ENCODE data around the gene MKNK1. TPM values are rescaled to one million over a fixed set of nuclear protein-coding genes. Genes with fewer than 3 reads are reported as not detected.
A peak's percentile ranks its signal among the peaks of the same experiment; 100 is the strongest.

Gene MKNK1
- total RNA-seq, 1 donor from 2014 or later = 61.1 TPM

DNA sequence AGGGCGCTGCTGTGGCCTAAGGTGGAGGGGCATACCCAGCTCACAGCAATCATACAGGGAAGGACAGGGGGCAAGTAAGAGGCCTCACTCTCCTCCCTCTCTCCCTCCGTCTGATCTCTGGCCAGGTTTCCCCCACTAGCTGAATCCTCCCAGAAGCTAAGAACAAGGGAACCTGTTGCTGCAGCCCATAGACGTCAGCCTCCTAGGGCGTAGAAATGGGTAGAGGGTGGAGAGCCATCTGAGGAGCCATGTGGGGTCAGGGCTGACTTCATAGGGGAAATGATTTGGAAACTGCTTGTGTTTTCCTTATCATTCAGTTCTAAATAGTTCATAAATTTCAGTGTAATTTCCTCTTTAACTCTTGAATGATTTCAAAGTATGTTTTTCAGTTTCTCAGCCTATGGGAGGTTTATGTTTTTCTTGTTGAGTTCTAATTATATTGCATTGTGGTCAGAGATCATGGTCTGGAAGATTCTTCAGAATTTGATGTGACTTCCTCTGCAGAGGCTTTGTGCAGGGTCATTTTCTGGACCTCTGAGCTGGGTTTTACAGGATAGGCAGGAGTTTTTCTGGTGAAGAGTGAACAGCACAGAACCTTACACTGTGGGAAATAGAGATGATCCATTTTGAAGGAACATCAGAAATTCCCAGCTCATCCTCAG, 14.8 kb upstream of the MKNK1 start:
- intact Hi-C loops (cut with DNase I) = no loop called here
- Histone ChIP-seq H3K27me3 (no peaks in the 10 kb centered on the region), H3K9me3 (no peaks in the 10 kb centered on the region), H3K4me1 (peaks cover 25% of the 10 kb centered on the region), H3K27ac (no peak overlapping the region), H3K4me3 (no peak overlapping the region), H3K36me3 (no peaks in the 10 kb centered on the region)
- TF ChIP-seq, protein P1, sequence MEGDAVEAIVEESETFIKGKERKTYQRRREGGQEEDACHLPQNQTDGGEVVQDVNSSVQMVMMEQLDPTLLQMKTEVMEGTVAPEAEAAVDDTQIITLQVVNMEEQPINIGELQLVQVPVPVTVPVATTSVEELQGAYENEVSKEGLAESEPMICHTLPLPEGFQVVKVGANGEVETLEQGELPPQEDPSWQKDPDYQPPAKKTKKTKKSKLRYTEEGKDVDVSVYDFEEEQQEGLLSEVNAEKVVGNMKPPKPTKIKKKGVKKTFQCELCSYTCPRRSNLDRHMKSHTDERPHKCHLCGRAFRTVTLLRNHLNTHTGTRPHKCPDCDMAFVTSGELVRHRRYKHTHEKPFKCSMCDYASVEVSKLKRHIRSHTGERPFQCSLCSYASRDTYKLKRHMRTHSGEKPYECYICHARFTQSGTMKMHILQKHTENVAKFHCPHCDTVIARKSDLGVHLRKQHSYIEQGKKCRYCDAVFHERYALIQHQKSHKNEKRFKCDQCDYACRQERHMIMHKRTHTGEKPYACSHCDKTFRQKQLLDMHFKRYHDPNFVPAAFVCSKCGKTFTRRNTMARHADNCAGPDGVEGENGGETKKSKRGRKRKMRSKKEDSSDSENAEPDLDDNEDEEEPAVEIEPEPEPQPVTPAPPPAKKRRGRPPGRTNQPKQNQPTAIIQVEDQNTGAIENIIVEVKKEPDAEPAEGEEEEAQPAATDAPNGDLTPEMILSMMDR (IDR thresholded peaks at IDR 0.05) = no peak
- no peak for ATAC-seq
- DNase-seq = no peak

DNA sequence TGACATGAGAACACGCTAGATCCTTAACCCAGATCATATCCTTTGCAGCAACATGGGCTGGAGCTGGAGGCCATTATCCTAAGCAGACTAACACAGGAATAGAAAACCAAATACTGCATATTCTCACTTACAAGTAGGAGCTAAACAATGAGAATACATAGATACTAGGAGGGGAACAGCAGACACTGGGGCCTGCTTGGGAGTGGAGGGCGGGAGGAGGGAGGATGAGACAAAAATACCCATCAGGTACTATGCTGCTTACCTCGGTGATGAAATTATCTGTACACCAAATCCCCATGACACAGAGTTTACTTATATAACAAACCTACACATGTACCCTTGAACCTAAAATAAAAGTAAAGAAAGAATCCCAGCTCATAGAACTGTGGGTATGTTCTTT, 13.8 kb upstream of the MKNK1 start:
- intact Hi-C loops (cut with DNase I) = no loop called here
- Histone ChIP-seq H3K27ac (no peak overlapping the region), H3K4me3 (no peak overlapping the region), H3K4me1 (peaks cover 35% of the 10 kb centered on the region), H3K9me3 (no peaks in the 10 kb centered on the region), H3K27me3 (no peaks in the 10 kb centered on the region), H3K36me3 (no peaks in the 10 kb centered on the region)
- ATAC-seq = no peak
- no peak for DNase-seq
- TF ChIP-seq, protein P1 (IDR thresholded peaks at IDR 0.05) = no peak

- Histone ChIP-seq H3K4me3 (peak overlapping the region; percentile 74), H3K9me3 (no peaks in the 10 kb centered on the region), H3K4me1 (peaks cover 41% of the 10 kb centered on the region), H3K27ac (peak overlapping the region; percentile 88), H3K36me3 (no peaks in the 10 kb centered on the region), H3K27me3 (no peaks in the 10 kb centered on the region)
- ATAC-seq = peak; percentile 25
- intact Hi-C loops (cut with DNase I) = no loop called here
- TF ChIP-seq, protein P1 (IDR thresholded peaks at IDR 0.05) = no peak
- no peak for DNase-seq
These were observed 13.2 kb upstream of the MKNK1 start for GRCh38 chr1:46617108-46617800.

GRCh38 chr1:46616277-46617107, 12.4 kb upstream of the MKNK1 start, which contains the start of gene MOB3C:
Gene MOB3C (minus strand): TSS chr1:46616811. CDS start chr1:46613321, 3,490 bp downstream.
- peaks cover 49% of the 10 kb centered on the region for H3K4me1 ChIP-seq
- no peaks in the 10 kb centered on the region for H3K36me3 ChIP-seq
- peak; percentile 91 for DNase-seq
- no peaks in the 10 kb centered on the region for H3K9me3 ChIP-seq
- intact Hi-C loops (cut with DNase I) = no loop called here
- TF ChIP-seq, protein P1 (IDR thresholded peaks at IDR 0.05) = no peak
- ATAC-seq = peak; percentile 91
- no peaks in the 10 kb centered on the region for H3K27me3 ChIP-seq
- H3K4me3 ChIP-seq = peak within 1 kb of the TSS; percentile 74
- H3K27ac ChIP-seq = peak within 1 kb of the TSS; percentile 88

- Histone ChIP-seq H3K27ac (peak overlapping the region; percentile 88), H3K9me3 (no peaks in the 10 kb centered on the region), H3K4me3 (peak overlapping the region; percentile 74), H3K27me3 (no peaks in the 10 kb centered on the region), H3K4me1 (peaks cover 52% of the 10 kb centered on the region), H3K36me3 (no peaks in the 10 kb centered on the region)
- ATAC-seq = no peak
- intact Hi-C loops (cut with DNase I) = no loop called here
- DNase-seq = no peak
- TF ChIP-seq, protein P1 (IDR thresholded peaks at IDR 0.05) = no peak
These were observed 11.7 kb upstream of the MKNK1 start for GRCh38 chr1:46615735-46616134.
